ENCODE data around the gene CBX5. TPM values are rescaled to one million over a fixed set of nuclear protein-coding genes. Genes with fewer than 3 reads are reported as not detected.
A peak's percentile ranks its signal among the peaks of the same experiment; 100 is the strongest.
"Not testable (repeated sequence)": the region's sequence is repeated elsewhere in the genome, so short reads cannot be mapped to it uniquely, and the experiment has no call there.

The CBX5 gene
- total RNA-seq, 1 donor from 2014 or later: 173 TPM

DNA sequence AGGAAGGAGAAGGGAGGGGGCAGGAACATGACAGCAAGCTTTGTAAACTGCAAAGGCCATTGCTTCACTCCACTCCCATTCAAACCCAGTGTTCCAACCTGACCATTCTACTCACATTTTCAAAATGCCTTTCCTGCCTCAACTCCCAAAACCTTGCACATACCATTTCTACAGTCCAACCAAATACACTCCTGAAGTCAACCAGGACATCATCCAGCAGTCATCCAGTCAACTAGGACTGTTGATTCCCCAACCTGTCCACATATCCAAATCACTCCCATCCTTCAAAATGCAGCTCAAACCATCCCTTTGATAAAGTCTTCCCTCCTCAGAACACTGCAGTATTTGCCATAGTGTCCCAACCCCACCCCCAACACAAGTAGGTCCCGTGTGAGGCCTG, 94.0 kb downstream of the CBX5 start:
- DNase-seq (ENCODE audit: low spot score): no peak

DNA sequence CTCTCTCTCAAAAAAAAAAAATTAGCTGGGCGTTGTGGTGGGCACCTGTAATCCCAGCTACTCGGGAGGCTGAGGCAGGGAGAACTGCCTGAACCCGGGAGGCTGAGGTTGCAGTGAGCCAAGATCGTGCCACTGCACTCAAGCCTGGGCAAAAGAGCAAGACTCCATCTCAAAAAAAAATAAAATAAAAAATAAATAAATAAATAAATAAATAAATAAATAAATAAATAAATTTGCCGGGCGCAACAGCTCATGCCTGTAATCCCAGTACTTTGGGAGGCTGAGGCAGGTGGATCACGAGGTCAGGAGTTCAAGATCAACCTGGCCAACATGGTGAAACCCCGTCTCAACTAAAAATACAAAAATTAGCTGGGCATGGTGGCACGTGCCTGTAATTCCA, 94.6 kb downstream of the CBX5 start:
- H3K4me1 Mint-ChIP-seq (ENCODE audit: unreplicated experiment); H3K4me3 Mint-ChIP-seq (ENCODE audit: unreplicated experiment): not testable (repeated sequence)

More for the DNA sequence above, 94.0 kb downstream of the CBX5 start:
- Mint-ChIP-seq H3K4me1 (ENCODE audit: unreplicated experiment) (no peaks in the 10 kb centered on the region), H3K27ac (ENCODE audit: unreplicated experiment) (no peak overlapping the region), H3K9me3 (ENCODE audit: unreplicated experiment) (no peaks in the 10 kb centered on the region), H3K36me3 (ENCODE audit: low read depth, unreplicated experiment) (peaks cover 4% of the 10 kb centered on the region), H3K27me3 (ENCODE audit: unreplicated experiment) (peaks cover 8% of the 10 kb centered on the region), H3K4me3 (ENCODE audit: unreplicated experiment) (peak overlapping the region; percentile 22)
- TF ChIP-seq, protein P1, sequence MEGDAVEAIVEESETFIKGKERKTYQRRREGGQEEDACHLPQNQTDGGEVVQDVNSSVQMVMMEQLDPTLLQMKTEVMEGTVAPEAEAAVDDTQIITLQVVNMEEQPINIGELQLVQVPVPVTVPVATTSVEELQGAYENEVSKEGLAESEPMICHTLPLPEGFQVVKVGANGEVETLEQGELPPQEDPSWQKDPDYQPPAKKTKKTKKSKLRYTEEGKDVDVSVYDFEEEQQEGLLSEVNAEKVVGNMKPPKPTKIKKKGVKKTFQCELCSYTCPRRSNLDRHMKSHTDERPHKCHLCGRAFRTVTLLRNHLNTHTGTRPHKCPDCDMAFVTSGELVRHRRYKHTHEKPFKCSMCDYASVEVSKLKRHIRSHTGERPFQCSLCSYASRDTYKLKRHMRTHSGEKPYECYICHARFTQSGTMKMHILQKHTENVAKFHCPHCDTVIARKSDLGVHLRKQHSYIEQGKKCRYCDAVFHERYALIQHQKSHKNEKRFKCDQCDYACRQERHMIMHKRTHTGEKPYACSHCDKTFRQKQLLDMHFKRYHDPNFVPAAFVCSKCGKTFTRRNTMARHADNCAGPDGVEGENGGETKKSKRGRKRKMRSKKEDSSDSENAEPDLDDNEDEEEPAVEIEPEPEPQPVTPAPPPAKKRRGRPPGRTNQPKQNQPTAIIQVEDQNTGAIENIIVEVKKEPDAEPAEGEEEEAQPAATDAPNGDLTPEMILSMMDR (IDR thresholded peaks at IDR 0.05; ENCODE audit: unreplicated experiment): no peak

DNA sequence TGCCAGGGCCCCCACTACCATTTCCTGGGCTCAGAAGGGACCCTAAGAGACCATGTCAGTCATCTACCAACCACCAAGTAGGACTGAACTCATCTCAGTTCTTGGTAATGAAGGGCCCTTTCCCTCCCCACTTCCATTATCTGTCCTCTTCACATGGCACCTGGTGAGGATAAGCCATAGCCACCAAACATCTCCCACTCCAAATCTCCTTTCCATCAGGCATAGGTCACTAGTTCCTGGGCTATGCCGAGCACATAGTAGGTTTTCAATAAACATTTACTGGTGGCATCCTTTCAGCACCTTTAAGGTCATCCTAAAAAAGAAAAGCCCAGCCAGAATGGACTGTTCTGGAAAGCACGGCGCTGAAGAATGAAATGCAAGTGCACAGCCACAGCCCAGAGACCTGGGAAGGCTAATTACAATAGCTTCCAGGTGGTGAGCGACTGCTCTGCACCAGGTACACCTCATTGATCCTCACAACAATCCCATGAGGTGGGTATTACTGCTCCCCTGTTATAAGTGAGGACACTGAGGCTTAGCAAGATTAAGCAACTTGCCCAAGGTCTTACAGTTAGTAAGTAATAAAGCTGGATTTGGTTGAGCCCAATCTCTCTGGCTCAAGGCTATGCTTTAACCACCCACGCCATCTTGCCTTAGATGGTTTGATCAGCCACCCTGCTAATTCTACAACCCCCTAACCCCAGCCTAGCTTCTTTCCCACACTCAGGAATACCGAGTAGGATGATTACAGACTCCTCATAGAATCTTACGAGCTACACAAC, 95.7 kb downstream of the CBX5 start:
- peaks cover 4% of the 10 kb centered on the region for H3K36me3 Mint-ChIP-seq (ENCODE audit: low read depth, unreplicated experiment)

More for the DNA sequence above, 94.6 kb downstream of the CBX5 start:
- H3K36me3 Mint-ChIP-seq (ENCODE audit: low read depth, unreplicated experiment); H3K9me3 Mint-ChIP-seq (ENCODE audit: unreplicated experiment); H3K27me3 Mint-ChIP-seq (ENCODE audit: unreplicated experiment); DNase-seq (ENCODE audit: low spot score); H3K27ac Mint-ChIP-seq (ENCODE audit: unreplicated experiment): not testable (repeated sequence)

DNA sequence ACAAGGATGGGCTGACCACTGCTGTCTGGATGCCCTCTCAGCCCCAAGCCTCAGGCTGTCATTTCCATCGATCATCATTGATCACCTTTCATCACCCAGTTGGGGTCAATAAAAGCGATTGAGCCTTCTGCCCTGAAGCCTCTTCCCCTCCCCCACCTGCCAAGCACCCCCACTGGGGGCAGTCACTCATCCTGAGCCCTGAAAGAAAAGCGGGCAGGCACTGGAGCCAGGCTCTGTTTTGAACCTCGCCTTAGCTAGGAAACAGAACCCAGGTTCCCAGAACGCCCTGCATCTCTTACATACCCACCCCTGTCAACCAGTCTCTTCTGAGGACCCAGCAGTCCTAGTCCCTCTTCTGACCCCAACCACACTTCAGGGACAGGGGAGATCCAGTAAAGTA, 96.9 kb downstream of the CBX5 start:
- TF ChIP-seq, protein P1 (IDR thresholded peaks at IDR 0.05; ENCODE audit: unreplicated experiment): no peak
- H3K4me3 Mint-ChIP-seq (ENCODE audit: unreplicated experiment): no peak overlapping the region
- H3K27me3 Mint-ChIP-seq (ENCODE audit: unreplicated experiment): peaks cover 3% of the 10 kb centered on the region
- H3K36me3 Mint-ChIP-seq (ENCODE audit: low read depth, unreplicated experiment): peaks cover 4% of the 10 kb centered on the region
- no peaks in the 10 kb centered on the region for H3K9me3 Mint-ChIP-seq (ENCODE audit: unreplicated experiment)
- no peak for DNase-seq (ENCODE audit: low spot score)
- peaks cover 5% of the 10 kb centered on the region for H3K4me1 Mint-ChIP-seq (ENCODE audit: unreplicated experiment)
- H3K27ac Mint-ChIP-seq (ENCODE audit: unreplicated experiment): no peak overlapping the region

More for the DNA sequence above, 95.7 kb downstream of the CBX5 start:
- Mint-ChIP-seq H3K9me3 (ENCODE audit: unreplicated experiment) (no peaks in the 10 kb centered on the region), H3K27me3 (ENCODE audit: unreplicated experiment) (peaks cover 7% of the 10 kb centered on the region), H3K4me3 (ENCODE audit: unreplicated experiment) (no peak overlapping the region), H3K4me1 (ENCODE audit: unreplicated experiment) (no peaks in the 10 kb centered on the region), H3K27ac (ENCODE audit: unreplicated experiment) (no peak overlapping the region)
- TF ChIP-seq, protein P1 (IDR thresholded peaks at IDR 0.05; ENCODE audit: unreplicated experiment): no peak
- DNase-seq (ENCODE audit: low spot score): no peak

DNA sequence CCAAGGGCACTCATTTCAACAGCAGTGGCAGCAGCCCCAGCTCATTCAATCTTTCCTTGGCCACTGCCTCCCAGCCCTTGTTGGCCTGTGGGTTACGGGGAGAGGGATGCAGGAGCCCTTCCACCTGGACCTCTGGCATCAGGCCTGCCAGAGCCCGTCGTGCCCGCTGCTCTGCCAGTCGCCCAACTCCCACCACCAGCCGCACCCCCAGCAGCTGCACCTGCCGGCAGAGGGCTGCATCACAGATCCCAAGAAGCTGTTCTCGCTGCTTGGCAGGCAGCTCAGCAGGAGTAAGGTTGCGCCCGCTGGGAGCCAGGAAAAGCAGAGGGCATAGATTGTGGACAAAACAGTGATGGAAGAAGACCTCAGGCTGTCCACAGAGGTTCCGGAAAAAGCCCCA, 97.8 kb downstream of the CBX5 start:
- DNase-seq (ENCODE audit: low spot score): no peak
- no peaks in the 10 kb centered on the region for H3K9me3 Mint-ChIP-seq (ENCODE audit: unreplicated experiment)
- H3K36me3 Mint-ChIP-seq (ENCODE audit: low read depth, unreplicated experiment): peaks cover 4% of the 10 kb centered on the region
- TF ChIP-seq, protein P1 (IDR thresholded peaks at IDR 0.05; ENCODE audit: unreplicated experiment): no peak
- H3K4me3 Mint-ChIP-seq (ENCODE audit: unreplicated experiment): no peak overlapping the region
- H3K27ac Mint-ChIP-seq (ENCODE audit: unreplicated experiment): no peak overlapping the region
- peaks cover 4% of the 10 kb centered on the region for H3K27me3 Mint-ChIP-seq (ENCODE audit: unreplicated experiment)
- H3K4me1 Mint-ChIP-seq (ENCODE audit: unreplicated experiment): peaks cover 5% of the 10 kb centered on the region

Other genes with a start within 250 kb of the CBX5 start
- not detected for gene HOXC5, start 247.1 kb downstream of the CBX5 start, total RNA-seq (ENCODE audit: unreplicated experiment)
- gene HOXC4, start 226.3 kb downstream of the CBX5 start, total RNA-seq (ENCODE audit: unreplicated experiment): not detected
- 24.2 TPM for gene SMUG1, start 91.1 kb downstream of the CBX5 start, total RNA-seq (ENCODE audit: unreplicated experiment)
- gene HNRNPA1, start 604 bp upstream of the CBX5 start, total RNA-seq (ENCODE audit: unreplicated experiment): 1,804 TPM
- 0.49 TPM for gene NFE2, start 20.9 kb upstream of the CBX5 start, total RNA-seq (ENCODE audit: unreplicated experiment)
- gene COPZ1, start 45.0 kb upstream of the CBX5 start, total RNA-seq (ENCODE audit: unreplicated experiment): 130 TPM
- gene GPR84, start 84.4 kb upstream of the CBX5 start, total RNA-seq (ENCODE audit: unreplicated experiment): 0.41 TPM
- 15.6 TPM for gene ZNF385A, start 104.6 kb upstream of the CBX5 start, total RNA-seq (ENCODE audit: unreplicated experiment)
- 688 TPM for gene ITGA5, start 139.1 kb upstream of the CBX5 start, total RNA-seq (ENCODE audit: unreplicated experiment)
- gene GTSF1, start 193.5 kb upstream of the CBX5 start, total RNA-seq (ENCODE audit: unreplicated experiment): not detected
- 3.3 TPM for gene NCKAP1L, start 217.6 kb upstream of the CBX5 start, total RNA-seq (ENCODE audit: unreplicated experiment)

All from endothelial cell (in vitro differentiated cells).